Measurements from ENCODE around the gene MAD1L1.

MAD1L1 gene

GRCh38 chr7:2013381-2014311, 219.1 kb downstream of the MAD1L1 start:
- peaks cover 4% of the 10 kb centered on the region; the same call in 1 of the 2 replicates for H3K4me1 ChIP-seq (ENCODE audit: insufficient read depth, low read length)
- H3K9ac ChIP-seq (ENCODE audit: low read depth, low read length): no peak overlapping the region
- H3K36me3 ChIP-seq (ENCODE audit: insufficient read depth, low read length): no peaks in the 10 kb centered on the region
- no peaks in the 10 kb centered on the region for H3K9me3 ChIP-seq (ENCODE audit: control insufficient read depth, insufficient read depth, low read length)

GRCh38 chr7:2012981-2013380, 219.8 kb downstream of the MAD1L1 start:
- Histone ChIP-seq H3K36me3 (ENCODE audit: insufficient read depth, low read length) (no peaks in the 10 kb centered on the region), H3K9ac (ENCODE audit: low read depth, low read length) (no peak overlapping the region), H3K9me3 (ENCODE audit: control insufficient read depth, insufficient read depth, low read length) (no peaks in the 10 kb centered on the region), H3K4me1 (ENCODE audit: insufficient read depth, low read length) (no peaks in the 10 kb centered on the region; the same call in 1 of the 2 replicates)

GRCh38 chr7:2012044-2012900, 220.5 kb downstream of the MAD1L1 start:
- no peaks in the 10 kb centered on the region for H3K4me1 ChIP-seq (ENCODE audit: insufficient read depth, low read length)
- H3K9me3 ChIP-seq (ENCODE audit: control insufficient read depth, insufficient read depth, low read length): no peaks in the 10 kb centered on the region
- no peak overlapping the region for H3K9ac ChIP-seq (ENCODE audit: low read depth, low read length)
- H3K36me3 ChIP-seq (ENCODE audit: insufficient read depth, low read length): no peaks in the 10 kb centered on the region

GRCh38 chr7:2011266-2012043, 221.3 kb downstream of the MAD1L1 start:
- Histone ChIP-seq H3K36me3 (ENCODE audit: insufficient read depth, low read length) (no peaks in the 10 kb centered on the region), H3K9ac (ENCODE audit: low read depth, low read length) (no peak overlapping the region), H3K4me1 (ENCODE audit: insufficient read depth, low read length) (no peaks in the 10 kb centered on the region), H3K9me3 (ENCODE audit: control insufficient read depth, insufficient read depth, low read length) (no peaks in the 10 kb centered on the region)

- Histone ChIP-seq H3K4me1 (ENCODE audit: insufficient read depth, low read length) (no peaks in the 10 kb centered on the region), H3K9ac (ENCODE audit: low read depth, low read length) (no peak overlapping the region), H3K36me3 (ENCODE audit: insufficient read depth, low read length) (no peaks in the 10 kb centered on the region), H3K9me3 (ENCODE audit: control insufficient read depth, insufficient read depth, low read length) (no peaks in the 10 kb centered on the region)
Observed at GRCh38 chr7:2010551-2011265, 222.0 kb downstream of the MAD1L1 start.

GRCh38 chr7:2010101-2010500, 222.6 kb downstream of the MAD1L1 start:
- H3K36me3 ChIP-seq (ENCODE audit: insufficient read depth, low read length): no peaks in the 10 kb centered on the region
- H3K9ac ChIP-seq (ENCODE audit: low read depth, low read length): no peak overlapping the region
- H3K9me3 ChIP-seq (ENCODE audit: control insufficient read depth, insufficient read depth, low read length): no peaks in the 10 kb centered on the region
- no peaks in the 10 kb centered on the region for H3K4me1 ChIP-seq (ENCODE audit: insufficient read depth, low read length)

- Histone ChIP-seq H3K9me3 (ENCODE audit: control insufficient read depth, insufficient read depth, low read length) (no peaks in the 10 kb centered on the region), H3K4me1 (ENCODE audit: insufficient read depth, low read length) (no peaks in the 10 kb centered on the region), H3K9ac (ENCODE audit: low read depth, low read length) (no peak overlapping the region), H3K36me3 (ENCODE audit: insufficient read depth, low read length) (no peaks in the 10 kb centered on the region)
Observed at GRCh38 chr7:2009541-2010001, 223.2 kb downstream of the MAD1L1 start.

- Histone ChIP-seq H3K36me3 (ENCODE audit: insufficient read depth, low read length) (no peaks in the 10 kb centered on the region), H3K4me1 (ENCODE audit: insufficient read depth, low read length) (no peaks in the 10 kb centered on the region), H3K9ac (ENCODE audit: low read depth, low read length) (no peak overlapping the region), H3K9me3 (ENCODE audit: control insufficient read depth, insufficient read depth, low read length) (no peaks in the 10 kb centered on the region)
Observed at GRCh38 chr7:2008936-2009540, 223.7 kb downstream of the MAD1L1 start.

GRCh38 chr7:2008101-2008935, 224.4 kb downstream of the MAD1L1 start:
- H3K9me3 ChIP-seq (ENCODE audit: control insufficient read depth, insufficient read depth, low read length): no peaks in the 10 kb centered on the region
- H3K4me1 ChIP-seq (ENCODE audit: insufficient read depth, low read length): no peaks in the 10 kb centered on the region
- no peaks in the 10 kb centered on the region for H3K36me3 ChIP-seq (ENCODE audit: insufficient read depth, low read length)
- no peak overlapping the region for H3K9ac ChIP-seq (ENCODE audit: low read depth, low read length)

GRCh38 chr7:2007551-2007950, 225.2 kb downstream of the MAD1L1 start:
- Histone ChIP-seq H3K9ac (ENCODE audit: low read depth, low read length) (no peak overlapping the region), H3K9me3 (ENCODE audit: control insufficient read depth, insufficient read depth, low read length) (no peaks in the 10 kb centered on the region), H3K4me1 (ENCODE audit: insufficient read depth, low read length) (no peaks in the 10 kb centered on the region), H3K36me3 (ENCODE audit: insufficient read depth, low read length) (no peaks in the 10 kb centered on the region)

- Histone ChIP-seq H3K36me3 (ENCODE audit: insufficient read depth, low read length) (no peaks in the 10 kb centered on the region), H3K4me1 (ENCODE audit: insufficient read depth, low read length) (no peaks in the 10 kb centered on the region; the same call in 1 of the 2 replicates), H3K9ac (ENCODE audit: low read depth, low read length) (no peak overlapping the region), H3K9me3 (ENCODE audit: control insufficient read depth, insufficient read depth, low read length) (no peaks in the 10 kb centered on the region)
Observed at GRCh38 chr7:2006921-2007381, 225.8 kb downstream of the MAD1L1 start.

- H3K4me1 ChIP-seq (ENCODE audit: insufficient read depth, low read length): no peaks in the 10 kb centered on the region; the same call in 1 of the 2 replicates
- H3K9ac ChIP-seq (ENCODE audit: low read depth, low read length): no peak overlapping the region
- no peaks in the 10 kb centered on the region for H3K9me3 ChIP-seq (ENCODE audit: control insufficient read depth, insufficient read depth, low read length)
- H3K36me3 ChIP-seq (ENCODE audit: insufficient read depth, low read length): no peaks in the 10 kb centered on the region
Observed at GRCh38 chr7:2006231-2006771, 226.4 kb downstream of the MAD1L1 start.

All from ES-I3 (cell line).